GM19395 (cell line): ENCODE data around the gene SCLT1.
A peak's percentile ranks its signal among the peaks of the same experiment; 100 is the strongest.
"Not testable (repeated sequence)": the region's sequence is repeated elsewhere in the genome, so short reads cannot be mapped to it uniquely, and the experiment has no call there.

ENCODE experiments used
- ATAC-seq: cut with Tn5 transposase; IDR thresholded peaks from one replicate; pipeline ENCODE4 v1.9.1; 2021; ENCODE audit warnings: mild to moderate bottlenecking, moderate library complexity; ENCODE audit not compliant: unreplicated experiment

SCLT1 gene

DNA sequence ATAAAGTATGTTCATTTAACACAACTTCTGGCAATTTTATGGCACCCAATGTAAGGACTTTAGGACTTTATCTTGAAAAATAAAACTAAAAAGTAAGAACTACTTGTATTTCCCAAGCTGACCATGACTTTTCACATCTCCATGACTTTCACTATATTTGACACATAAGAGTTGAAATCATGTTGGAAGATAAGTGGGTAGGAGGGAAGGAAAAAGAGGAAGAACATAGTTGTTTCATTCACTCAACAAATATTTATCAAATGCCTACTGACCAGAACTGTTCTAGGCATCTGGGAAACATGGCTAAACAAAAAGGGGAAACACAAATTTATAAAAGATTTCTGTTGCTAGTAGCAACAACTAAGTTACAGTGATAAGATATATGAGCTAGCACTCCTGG, 16.0 kb downstream of the SCLT1 start:
- no peak for ATAC-seq

DNA sequence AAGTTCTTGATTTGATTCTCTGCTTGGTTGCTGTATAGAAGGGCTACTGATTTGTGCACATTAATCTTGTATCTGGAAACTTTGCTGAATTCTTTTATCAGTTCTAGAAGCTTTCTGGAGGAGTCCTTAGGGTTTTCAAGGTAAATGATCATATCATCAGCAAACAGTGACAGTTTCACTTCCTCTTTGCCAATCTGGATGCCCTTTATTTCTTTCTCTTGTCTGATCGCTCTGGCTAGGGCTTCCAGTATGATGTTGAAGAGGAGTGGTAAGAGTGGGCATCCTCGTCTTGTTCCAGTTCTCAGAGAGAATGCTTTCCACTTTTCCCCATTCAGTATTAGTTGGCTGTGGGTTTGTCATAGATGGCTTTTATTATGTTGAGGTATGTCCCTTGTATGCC, 23.8 kb downstream of the SCLT1 start:
- ATAC-seq = not testable (repeated sequence)

DNA sequence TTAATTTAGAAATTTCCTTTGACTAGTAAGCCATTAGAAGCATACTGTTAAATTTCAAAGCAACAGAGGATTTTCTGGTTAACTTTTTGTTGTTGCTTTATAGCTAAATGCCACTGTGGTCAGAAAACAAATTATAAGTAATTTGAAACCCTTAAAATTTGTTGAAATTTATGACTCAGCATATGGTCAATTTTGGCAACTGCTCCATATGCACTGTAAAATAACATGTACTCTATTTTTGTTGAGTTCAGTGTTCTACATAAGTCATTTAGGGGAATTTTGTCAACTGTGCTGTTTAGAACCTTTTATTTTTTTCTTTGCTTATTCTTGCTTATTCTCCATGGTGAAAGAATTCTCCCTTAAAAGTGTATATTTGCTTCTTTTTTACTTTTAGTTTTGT, 28.6 kb downstream of the SCLT1 start:
- no peak for ATAC-seq

- no peak for ATAC-seq
Measured at GRCh38 chr4:129063640-129064039, 29.7 kb downstream of the SCLT1 start.

- ATAC-seq = no peak
Measured at GRCh38 chr4:129062580-129062979, 30.8 kb downstream of the SCLT1 start.

- ATAC-seq = no peak
Measured at GRCh38 chr4:129059028-129059427, 34.3 kb downstream of the SCLT1 start.

DNA sequence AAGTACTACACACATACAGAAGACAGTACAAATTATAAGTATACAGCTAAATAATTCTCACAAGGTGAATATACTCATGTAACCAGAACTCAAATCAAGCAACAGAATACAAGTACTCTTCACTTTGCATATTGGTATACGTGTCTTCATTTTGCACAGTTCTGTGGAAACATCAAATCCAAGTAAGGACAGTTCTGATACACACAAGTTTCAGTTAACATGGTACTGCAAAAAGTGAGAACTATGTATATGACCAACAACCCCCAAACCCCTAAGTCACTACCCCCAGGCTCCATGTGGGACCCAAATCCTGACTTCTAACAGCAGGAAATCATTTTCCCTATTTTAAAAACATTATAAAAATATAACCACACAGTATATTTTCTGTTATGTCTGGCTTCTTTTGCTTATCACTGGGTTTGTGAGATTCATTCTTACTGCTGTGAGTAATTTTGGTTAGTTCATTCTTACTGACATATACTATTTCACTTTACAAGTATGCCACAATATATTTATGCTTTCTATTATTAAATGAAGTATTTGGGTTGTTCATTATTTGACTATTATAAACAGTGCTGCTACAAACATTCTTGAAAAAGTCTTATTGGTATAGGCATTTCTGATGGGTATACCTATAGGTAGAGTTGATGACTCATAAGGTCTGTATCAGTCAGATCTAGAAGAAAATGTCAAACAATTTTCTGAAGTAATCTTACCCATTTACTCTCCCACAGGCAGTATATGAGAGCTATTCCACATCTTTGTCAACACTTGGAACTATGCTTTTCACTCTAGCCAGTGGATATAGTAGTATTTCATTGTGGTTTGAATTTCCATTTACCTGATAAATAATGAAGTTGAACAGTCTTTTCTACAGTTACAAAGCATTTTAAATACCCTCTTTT, 47.0 kb downstream of the SCLT1 start:
- ATAC-seq = peak; percentile 63

DNA sequence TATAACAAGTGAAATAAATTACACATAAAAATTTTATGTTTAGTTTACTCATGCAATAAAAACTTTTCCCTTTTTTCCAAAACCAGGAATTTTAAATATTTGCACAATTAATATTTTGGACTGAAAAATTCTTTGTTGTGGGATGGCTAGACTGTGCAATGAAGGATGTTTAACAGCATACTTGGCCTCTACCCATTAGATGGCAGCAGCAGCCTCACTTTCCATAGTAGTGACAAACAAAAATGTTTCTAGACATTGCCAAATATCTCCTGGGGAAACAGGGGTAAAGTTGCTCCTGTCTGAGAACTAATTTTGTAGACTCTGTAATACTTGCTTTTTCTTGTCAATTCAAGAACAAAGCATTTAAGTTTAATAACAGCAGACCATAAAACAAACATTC, 49.8 kb downstream of the SCLT1 start:
- ATAC-seq = no peak

GRCh38 chr4:129040471-129040870, 52.9 kb downstream of the SCLT1 start:
- no peak for ATAC-seq

- no peak for ATAC-seq
Measured at GRCh38 chr4:129037093-129037492, 56.2 kb downstream of the SCLT1 start.

DNA sequence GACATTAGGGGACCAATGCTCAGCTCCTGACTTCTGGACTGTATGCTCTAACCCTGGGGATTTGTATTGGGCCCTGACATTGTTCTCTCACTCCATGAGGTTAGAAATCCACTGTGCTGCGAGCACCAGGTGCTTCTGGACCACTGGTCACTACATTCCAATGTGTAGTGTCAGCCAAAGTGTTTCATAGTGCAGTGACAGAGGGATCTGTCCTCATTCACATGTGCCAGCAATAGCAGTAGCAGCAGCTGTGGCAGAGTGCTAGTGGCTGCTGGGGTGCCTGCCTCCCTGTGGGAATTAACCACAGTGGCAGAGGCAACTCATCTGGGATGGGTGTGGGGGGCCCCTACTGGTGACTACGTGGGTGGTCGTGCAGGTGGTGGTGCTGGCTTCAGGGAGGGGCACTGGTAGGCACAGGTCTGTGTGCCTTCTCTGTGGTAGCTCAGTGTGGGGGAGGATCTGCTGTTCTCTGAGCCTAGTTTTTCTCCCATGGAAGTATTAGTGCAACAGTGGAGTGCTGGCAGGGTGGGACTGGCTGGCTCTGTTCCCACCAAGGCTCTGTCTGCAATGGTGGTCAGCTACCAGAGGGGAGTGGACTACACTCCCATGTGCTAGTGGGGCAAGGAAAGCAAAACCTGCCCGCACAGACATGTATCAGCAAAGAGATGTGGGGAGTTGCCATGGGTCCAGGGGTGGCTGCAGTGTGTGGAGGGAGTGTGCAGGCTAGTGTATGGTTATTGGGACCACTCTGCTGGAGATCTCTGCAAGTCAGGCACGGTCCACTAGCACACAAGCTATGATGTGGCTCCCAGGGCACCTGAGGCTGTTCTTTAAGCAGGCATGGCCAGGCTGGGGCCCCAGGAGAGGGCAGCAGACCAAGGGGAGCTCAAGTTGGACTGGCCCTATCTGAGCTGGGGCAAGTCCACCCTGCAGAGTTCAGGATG, 78.5 kb downstream of the SCLT1 start:
- no peak for ATAC-seq

- ATAC-seq = no peak
Measured at GRCh38 chr4:129008096-129008495, 85.2 kb downstream of the SCLT1 start.

DNA sequence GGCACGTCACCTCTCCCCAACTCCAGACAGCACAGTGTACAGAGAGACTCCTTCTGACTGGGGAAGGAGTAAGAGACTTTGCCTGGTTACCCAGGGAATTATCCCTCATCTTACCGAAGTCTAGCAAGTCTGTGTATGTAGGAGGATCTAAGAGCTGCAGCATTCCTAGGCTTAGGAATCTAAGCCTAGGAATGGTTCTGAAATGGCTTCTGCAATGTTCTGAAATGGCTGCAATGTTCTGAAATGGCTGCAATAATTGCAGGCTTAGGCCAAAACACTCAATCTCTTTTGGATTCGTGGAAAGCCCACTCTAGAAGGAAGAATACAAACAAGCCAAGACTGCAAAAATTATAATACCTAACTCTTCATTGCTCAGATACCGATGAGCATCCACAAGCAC, 106.4 kb downstream of the SCLT1 start:
- no peak for ATAC-seq

- ATAC-seq = no peak
Measured at GRCh38 chr4:128986019-128986418, 107.3 kb downstream of the SCLT1 start.

GRCh38 chr4:128983771-128984485, 109.4 kb downstream of the SCLT1 start:
- no peak for ATAC-seq

DNA sequence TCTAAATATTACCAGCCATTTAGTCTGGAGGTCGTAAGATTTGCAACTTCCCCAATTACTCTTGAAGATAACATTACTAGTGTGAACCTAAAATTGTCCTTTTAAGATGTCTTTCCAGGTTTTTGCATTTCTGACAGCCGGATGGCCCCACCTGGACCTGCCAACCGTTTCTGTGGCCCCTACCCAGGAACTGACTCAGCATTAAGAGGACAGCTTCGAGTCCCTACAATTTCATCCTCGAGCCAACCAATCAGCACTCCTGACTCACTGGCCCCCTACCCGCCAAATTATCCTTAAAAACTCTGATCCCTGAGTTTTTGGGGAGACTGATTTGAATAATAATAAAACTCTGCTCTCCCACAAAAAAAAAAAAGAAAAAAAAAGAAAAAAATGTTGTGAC, 112.0 kb downstream of the SCLT1 start:
- no peak for ATAC-seq

- ATAC-seq = no peak
Measured at GRCh38 chr4:128980816-128981326, 112.5 kb downstream of the SCLT1 start.

GRCh38 chr4:128979934-128980333, 113.4 kb downstream of the SCLT1 start:
- no peak for ATAC-seq

DNA sequence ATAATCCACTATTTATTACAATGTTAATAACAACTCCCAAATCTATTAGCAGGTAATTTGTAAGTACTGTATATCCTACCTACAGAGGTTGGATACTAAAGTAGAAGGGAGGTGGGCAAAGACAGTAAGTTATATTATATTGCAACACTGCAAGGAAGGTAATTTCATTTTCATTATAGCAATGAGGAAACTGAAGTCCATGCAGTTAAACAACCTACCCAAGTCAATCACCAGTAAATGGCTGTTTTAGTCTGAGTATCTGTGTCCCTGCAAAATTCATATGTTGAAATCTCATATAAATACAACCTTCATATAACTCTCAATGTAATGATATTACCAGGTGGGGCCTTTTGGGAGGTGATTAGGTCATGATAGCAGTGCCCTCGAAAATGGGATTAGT, 114.4 kb downstream of the SCLT1 start:
- no peak for ATAC-seq

DNA sequence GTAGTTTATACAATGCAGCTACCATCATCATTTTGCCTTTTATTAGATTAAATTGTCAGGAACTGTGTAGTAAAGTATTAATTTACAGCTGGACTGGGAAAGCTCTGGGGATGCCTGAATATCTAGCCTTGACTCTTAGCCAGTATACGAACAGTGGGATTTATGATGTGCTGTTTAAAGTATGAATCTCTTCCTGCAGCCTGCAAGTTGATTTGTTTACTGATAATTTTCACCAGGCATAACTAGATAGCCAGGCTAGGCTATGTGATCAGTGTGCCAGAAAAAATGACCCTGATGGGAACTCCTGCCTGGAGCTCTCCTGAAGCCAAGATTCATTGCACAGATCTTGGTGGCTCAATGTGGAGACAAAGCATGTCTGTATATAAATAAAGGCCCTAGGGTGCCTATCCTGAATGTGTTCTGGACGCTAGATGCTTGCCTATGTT, 119.2 kb downstream of the SCLT1 start:
- ATAC-seq = no peak

DNA sequence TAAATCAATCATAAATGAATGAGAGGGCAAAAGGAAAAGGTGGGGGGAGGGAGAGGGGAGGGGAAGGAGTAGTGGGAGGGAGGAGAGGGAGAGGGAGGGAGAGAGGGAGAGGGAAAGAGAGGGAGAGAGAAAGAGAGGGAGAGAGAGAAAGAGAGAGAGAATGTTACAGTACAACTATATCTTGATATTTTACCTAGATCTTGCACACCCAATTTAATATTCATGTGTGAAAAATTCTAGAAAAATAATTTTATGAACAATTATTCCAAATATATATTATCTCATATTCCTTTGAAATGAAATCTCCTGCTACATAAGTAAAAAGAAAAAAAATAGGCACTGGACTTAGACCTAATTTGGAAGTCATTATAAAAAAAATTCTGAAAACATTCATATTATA, 120.0 kb downstream of the SCLT1 start:
- ATAC-seq = no peak
